Measurements from ENCODE around the gene RAD51B.

DNA sequence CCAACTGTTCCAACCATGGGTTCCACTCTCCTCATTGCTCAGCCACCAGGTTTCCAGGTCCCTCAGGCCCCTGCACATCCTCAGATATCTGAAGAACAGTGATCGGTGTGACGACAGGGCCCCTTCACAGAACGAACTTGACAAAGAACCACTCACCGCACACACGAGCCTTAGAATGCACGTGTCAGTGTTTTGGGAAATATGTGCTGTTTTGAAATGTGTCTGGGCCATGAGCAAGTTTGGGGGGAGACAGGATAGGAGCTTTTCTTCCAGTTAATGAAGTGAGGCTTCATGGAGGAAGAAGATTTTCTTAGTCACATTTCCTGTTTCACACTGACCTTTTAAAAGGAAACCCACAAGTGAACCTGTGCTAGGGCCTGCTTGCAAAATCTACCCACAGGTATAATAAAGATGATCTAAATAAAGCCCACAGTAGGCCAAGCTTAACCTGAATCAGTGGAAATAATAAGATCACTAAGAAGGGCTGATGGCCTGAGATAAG is 914.7 kb downstream of the RAD51B start:
- no peak for TF ChIP-seq CTCF (conservative IDR thresholded peaks at IDR 0.05; ENCODE audit: low read depth, low read length)
- TF ChIP-seq EZH2 (IDR thresholded peaks at IDR 0.05; ENCODE audit: low read length, unreplicated experiment), result no peak

Data from PC-3 (cell line).